ENCODE measurements around the gene BCL3. TPM values are rescaled to one million over a fixed set of nuclear protein-coding genes. Genes with fewer than 3 reads are reported as not detected.

BCL3 gene
- total and polyA plus RNA-seq, 2 of the 13 experiments (the other 11 are each of a cell fraction or from before 2014, with no cell fraction given) = 2.3 to 4.0 TPM

GRCh38 chr19:44718441-44719261 lies 29.9 kb upstream of the BCL3 start (continued):
- TF ChIP-seq ZNF329 (CRISPR knock-in tag; IDR thresholded peaks at IDR 0.05; ENCODE audit: low read depth) = no peak
- no peak for TF ChIP-seq ELK4 (CRISPR knock-in tag; IDR thresholded peaks at IDR 0.05; ENCODE audit: borderline replicate concordance)
- TF ChIP-seq FOSL2 (CRISPR knock-in tag; IDR thresholded peaks at IDR 0.05) = peak; percentile 62
- no peak for TF ChIP-seq RBM22 (optimal IDR thresholded peaks at IDR 0.05; ENCODE audit: low read length)
- TF ChIP-seq ZNF354B (CRISPR knock-in tag; IDR thresholded peaks at IDR 0.05) = no peak
- TF ChIP-seq, protein P1, sequence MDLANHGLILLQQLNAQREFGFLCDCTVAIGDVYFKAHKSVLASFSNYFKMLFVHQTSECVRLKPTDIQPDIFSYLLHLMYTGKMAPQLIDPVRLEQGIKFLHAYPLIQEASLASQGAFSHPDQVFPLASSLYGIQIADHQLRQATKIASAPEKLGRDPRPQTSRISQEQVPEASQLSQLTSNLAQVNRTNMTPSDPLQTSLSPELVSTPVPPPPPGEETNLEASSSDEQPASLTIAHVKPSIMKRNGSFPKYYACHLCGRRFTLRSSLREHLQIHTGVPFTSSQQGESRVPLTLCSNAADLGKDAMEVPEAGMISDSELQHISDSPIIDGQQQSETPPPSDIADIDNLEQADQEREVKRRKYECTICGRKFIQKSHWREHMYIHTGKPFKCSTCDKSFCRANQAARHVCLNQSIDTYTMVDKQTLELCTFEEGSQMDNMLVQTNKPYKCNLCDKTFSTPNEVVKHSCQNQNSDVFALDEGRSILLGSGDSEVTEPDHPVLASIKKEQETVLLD (CRISPR knock-in tag; IDR thresholded peaks at IDR 0.05; ENCODE audit: low read depth) = no peak
- no peak for TF ChIP-seq GTF2F1 (IDR thresholded peaks at IDR 0.05; ENCODE audit: low read length)
- TF ChIP-seq REPIN1 (CRISPR knock-in tag; IDR thresholded peaks at IDR 0.05; ENCODE audit: borderline replicate concordance, low read depth) = peak; percentile 77; the same call in 1 of the 2 replicates
- no peak for TF ChIP-seq MATR3 (CRISPR knock-in tag; IDR thresholded peaks at IDR 0.05)
- peak; percentile 51; the same call in 1 of the 2 replicates for TF ChIP-seq POGK (CRISPR knock-in tag; conservative IDR thresholded peaks at IDR 0.05)
- no peak for TF ChIP-seq ZNF510 (CRISPR knock-in tag; IDR thresholded peaks at IDR 0.05; ENCODE audit: low read depth)
- TF ChIP-seq LBX2 (CRISPR knock-in tag; IDR thresholded peaks at IDR 0.05; ENCODE audit: borderline replicate concordance) = no peak
- TF ChIP-seq AGO1 (IDR thresholded peaks at IDR 0.05; ENCODE audit: low read depth, low read length, poor library complexity, severe bottlenecking) = no peak
- TF ChIP-seq SP5 (CRISPR knock-in tag; IDR thresholded peaks at IDR 0.05; ENCODE audit: borderline replicate concordance, low read depth) = peak; percentile 72
- TF ChIP-seq, protein P2, sequence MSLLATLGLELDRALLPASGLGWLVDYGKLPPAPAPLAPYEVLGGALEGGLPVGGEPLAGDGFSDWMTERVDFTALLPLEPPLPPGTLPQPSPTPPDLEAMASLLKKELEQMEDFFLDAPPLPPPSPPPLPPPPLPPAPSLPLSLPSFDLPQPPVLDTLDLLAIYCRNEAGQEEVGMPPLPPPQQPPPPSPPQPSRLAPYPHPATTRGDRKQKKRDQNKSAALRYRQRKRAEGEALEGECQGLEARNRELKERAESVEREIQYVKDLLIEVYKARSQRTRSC (CRISPR knock-in tag; IDR thresholded peaks at IDR 0.05; ENCODE audit: low read depth) = 0 out of 2 replicates have a peak, but pooled peaks have one; percentile 51
- TF ChIP-seq ZBTB38 (CRISPR knock-in tag; IDR thresholded peaks at IDR 0.05) = peak; percentile 84
- TF ChIP-seq ZNF792 (CRISPR knock-in tag; IDR thresholded peaks at IDR 0.05) = peak; percentile 73
- TF ChIP-seq GMEB1 (CRISPR knock-in tag; IDR thresholded peaks at IDR 0.05; ENCODE audit: borderline replicate concordance) = peak; percentile 32; the same call in 1 of the 2 replicates
- TF ChIP-seq, protein P3, sequence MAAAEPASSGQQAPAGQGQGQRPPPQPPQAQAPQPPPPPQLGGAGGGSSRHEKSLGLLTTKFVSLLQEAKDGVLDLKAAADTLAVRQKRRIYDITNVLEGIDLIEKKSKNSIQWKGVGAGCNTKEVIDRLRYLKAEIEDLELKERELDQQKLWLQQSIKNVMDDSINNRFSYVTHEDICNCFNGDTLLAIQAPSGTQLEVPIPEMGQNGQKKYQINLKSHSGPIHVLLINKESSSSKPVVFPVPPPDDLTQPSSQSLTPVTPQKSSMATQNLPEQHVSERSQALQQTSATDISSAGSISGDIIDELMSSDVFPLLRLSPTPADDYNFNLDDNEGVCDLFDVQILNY (CRISPR knock-in tag; conservative IDR thresholded peaks at IDR 0.05) = no peak
- TF ChIP-seq REL (CRISPR knock-in tag; conservative IDR thresholded peaks at IDR 0.05) = no peak
